ENCODE measurements around the gene IGFLR1.

DNA sequence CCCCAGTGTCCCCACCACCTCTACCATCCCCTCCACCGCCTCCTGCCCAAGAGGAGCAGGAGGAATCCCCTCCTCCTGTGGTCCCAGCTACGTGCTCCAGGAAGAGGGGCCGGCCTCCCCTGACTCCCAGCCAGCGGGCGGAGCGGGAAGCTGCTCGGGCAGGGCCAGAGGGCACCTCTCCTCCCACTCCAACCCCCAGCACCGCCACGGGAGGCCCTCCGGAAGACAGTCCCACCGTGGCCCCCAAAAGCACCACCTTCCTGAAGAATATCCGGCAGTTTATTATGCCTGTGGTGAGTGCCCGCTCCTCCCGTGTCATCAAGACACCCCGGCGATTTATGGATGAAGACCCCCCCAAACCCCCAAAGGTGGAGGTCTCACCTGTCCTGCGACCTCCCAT is 21.6 kb downstream of the IGFLR1 start:
- TF ChIP-seq, protein P1, sequence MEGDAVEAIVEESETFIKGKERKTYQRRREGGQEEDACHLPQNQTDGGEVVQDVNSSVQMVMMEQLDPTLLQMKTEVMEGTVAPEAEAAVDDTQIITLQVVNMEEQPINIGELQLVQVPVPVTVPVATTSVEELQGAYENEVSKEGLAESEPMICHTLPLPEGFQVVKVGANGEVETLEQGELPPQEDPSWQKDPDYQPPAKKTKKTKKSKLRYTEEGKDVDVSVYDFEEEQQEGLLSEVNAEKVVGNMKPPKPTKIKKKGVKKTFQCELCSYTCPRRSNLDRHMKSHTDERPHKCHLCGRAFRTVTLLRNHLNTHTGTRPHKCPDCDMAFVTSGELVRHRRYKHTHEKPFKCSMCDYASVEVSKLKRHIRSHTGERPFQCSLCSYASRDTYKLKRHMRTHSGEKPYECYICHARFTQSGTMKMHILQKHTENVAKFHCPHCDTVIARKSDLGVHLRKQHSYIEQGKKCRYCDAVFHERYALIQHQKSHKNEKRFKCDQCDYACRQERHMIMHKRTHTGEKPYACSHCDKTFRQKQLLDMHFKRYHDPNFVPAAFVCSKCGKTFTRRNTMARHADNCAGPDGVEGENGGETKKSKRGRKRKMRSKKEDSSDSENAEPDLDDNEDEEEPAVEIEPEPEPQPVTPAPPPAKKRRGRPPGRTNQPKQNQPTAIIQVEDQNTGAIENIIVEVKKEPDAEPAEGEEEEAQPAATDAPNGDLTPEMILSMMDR (IDR thresholded peaks at IDR 0.05 in 8 of 11, conservative IDR thresholded peaks at IDR 0.05 in 3 of 11): no peak
- TF ChIP-seq POLR2AphosphoS5 (IDR thresholded peaks at IDR 0.05): peak in 1 of 3 donors; percentile 29
- no peak for TF ChIP-seq POLR2A (IDR thresholded peaks at IDR 0.05)
